Thyroid gland (tissue), 4 donors: Measurements from ENCODE around the gene CDH22.

Experiments
- CTCF ChIP-seq, 6 experiments: fragments of 200-600 bp in 3 of 6; fragments of 450-650 bp in 3 of 6; sonication (generic) in 3 of 6; IDR thresholded peaks; one replicate each; pipeline ENCODE4 v1.5.1; 2016 to 2019; ENCODE audit warnings: antibody characterized with exemption in 6 of 6, mild to moderate bottlenecking in 2 of 6, inconsistent platforms in 1 of 6, moderate library complexity in 1 of 6
- POLR2A ChIP-seq, 2 donors: fragments of 450-650 bp; IDR thresholded peaks; one replicate each; pipeline ENCODE4 v1.6.1; 2017; ENCODE audit warnings: antibody characterized with exemption in 2 of 2, mild to moderate bottlenecking in 2 of 2, moderate library complexity in 1 of 2

- TF ChIP-seq POLR2A (IDR thresholded peaks at IDR 0.05) (no peak), CTCF (IDR thresholded peaks at IDR 0.05) (no peak)
Measured at GRCh38 chr20:46311039-46311650, 2.8 kb upstream of the CDH22 start.
